AG08395 (cell line): ENCODE data around the gene ARMH4.
A peak's percentile ranks its signal among the peaks of the same experiment; 100 is the strongest.
"Not testable (repeated sequence)": the region's sequence is repeated elsewhere in the genome, so short reads cannot be mapped to it uniquely, and the experiment has no call there.

Source experiments
- DNase-seq: peaks from one replicate; pipeline ENCODE4 v3.0.0; 2012; ENCODE audit warnings: mixed read lengths, low spot score

Gene ARMH4

GRCh38 chr14:58143106-58143505 is 8.9 kb downstream of the ARMH4 start:
- no peak for DNase-seq

- DNase-seq, result no peak
These were observed 10.1 kb downstream of the ARMH4 start for GRCh38 chr14:58141893-58142292.

DNA sequence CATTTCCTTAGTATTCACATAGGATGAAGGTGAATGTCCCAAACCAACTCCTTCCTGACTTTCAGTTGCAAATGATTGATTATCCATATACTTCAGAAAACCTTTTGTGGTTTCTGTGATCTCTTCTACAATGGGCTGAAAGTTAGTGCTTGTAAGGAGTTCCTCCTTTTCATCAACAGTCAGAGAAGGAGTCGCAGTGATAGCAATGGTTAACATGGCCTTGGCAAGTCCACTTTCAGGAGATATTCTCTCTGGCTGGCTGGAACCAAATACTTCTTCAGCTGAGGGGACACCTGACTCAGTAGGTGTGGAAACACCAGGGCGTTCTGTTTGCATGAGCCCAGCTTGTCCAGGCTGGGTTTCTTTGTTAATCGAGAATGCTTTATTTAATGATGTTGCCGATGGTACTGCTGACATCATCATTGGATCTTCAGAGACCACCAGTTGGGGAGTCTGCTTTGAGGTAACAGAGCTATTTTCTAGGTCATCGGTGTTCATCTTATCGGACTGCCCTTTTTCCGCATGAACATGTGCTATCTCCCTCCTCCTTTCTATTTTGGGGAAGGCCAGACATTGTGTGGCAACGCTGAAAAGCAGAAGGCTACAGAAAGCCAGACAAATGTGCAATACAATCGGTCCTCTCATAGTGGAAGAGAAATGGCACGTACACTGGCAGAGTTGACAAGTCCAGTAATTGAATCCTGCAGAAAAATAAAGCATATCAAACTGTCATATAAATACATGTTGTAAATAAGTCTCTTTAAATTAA is 13.1 kb downstream of the ARMH4 start:
- DNase-seq, result no peak

DNA sequence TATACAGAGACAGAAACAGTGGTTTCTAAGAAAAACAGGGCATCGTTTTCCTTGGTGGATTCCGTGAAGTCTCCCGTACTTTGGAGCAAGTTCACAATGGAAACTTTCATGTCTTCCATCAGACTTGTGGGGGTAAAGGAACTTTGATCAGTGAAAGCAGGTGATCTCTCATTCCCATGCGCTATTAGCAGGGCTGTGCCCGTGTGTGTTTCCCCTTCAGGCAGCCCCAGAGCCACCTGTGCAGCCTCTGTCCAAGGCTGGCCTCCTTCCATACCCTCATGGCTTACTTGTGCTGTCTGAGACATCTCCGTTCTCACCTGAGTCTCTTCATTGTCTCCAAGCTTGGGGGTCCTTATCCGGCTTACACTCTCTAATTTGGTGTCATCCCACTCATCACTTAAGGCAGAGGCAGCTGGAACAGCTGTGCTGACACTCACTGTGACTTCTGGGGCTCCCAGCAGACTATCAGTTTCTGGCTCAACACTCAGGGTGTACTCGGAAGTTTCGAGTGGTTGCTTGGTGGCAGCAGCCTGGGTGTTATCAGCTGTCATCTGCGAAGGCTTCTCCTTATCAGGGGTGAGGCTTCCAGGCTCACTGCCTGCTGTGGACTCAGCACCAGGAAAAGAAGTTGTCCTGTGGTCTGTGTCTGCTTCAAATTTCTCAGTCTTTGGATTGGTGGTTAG is 13.8 kb downstream of the ARMH4 start:
- DNase-seq, result no peak

- DNase-seq, result peak; percentile 49
These were observed 18.3 kb downstream of the ARMH4 start for GRCh38 chr14:58133739-58134138.

DNA sequence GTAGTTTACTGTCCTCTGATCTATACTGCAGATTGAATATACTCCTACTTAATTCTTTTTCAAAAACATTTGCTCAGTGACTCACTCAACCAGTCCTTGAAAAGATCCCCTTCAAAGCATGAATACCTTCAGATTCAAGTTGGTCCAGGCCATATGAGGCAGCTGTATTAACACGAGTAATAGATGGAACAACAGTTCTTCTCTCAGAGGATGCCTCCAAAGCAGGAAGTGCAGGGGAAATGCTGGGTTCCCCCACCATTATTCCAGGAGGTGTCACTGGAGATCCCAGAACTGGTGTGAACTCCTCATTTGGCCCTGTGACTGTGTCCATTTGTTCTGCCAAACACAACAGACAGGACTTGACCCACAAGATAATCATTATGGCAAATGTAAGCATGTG is 20.6 kb downstream of the ARMH4 start:
- peak; percentile 14 for DNase-seq

DNA sequence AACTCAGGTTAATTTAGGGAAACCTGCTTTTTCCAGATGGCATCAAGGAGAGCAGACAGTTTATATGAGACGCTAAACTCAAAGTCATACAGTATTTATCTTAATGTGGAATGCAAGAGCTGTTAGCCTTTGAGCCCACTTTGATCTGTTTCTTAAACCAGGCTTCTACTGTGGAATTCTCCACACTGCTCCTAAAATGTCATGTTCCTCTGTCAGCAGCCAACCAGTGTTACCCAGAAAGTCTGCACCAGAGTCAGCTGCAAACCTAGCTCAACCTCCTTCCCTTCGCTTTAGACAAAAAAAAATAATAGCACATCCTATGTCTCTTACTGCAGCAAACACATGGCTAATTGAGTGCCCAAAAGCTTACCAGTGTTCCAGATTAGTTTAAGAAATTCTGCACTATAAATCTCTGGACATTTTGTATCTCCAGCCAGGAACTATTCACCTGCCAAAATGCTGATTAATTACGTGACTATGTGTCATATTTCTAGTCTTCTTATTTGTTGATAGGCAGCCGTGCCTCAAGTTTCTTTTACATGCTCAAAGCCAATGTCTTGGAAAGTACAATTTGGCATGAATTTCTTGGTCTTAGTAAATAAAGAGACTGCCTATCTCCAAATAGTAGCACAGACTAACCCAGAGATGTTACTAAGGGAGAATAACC is 21.8 kb downstream of the ARMH4 start:
- no peak for DNase-seq

- no peak for DNase-seq
These were observed 22.8 kb downstream of the ARMH4 start for GRCh38 chr14:58129208-58129607.

DNA sequence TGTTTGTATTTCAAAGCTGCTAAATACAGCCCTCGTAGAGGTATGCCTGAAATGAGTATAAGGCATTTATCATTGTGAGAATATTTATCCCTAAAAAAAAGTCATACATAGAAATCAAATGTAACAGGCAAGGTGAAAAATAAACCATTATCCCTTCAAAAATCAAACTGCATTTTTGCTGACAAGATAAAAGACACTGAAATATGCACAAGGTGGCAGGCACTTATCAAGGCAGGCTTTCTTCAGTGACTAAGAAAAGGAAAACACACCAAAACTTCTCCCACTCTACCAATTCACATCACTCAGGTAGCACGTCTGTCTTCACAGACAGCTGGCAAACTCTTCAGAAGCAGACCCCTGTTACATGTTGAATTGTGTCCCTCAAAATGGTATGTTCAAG is 23.6 kb downstream of the ARMH4 start:
- DNase-seq, result no peak

GRCh38 chr14:58122546-58122945 is 29.5 kb downstream of the ARMH4 start:
- DNase-seq, result not testable (repeated sequence)

DNA sequence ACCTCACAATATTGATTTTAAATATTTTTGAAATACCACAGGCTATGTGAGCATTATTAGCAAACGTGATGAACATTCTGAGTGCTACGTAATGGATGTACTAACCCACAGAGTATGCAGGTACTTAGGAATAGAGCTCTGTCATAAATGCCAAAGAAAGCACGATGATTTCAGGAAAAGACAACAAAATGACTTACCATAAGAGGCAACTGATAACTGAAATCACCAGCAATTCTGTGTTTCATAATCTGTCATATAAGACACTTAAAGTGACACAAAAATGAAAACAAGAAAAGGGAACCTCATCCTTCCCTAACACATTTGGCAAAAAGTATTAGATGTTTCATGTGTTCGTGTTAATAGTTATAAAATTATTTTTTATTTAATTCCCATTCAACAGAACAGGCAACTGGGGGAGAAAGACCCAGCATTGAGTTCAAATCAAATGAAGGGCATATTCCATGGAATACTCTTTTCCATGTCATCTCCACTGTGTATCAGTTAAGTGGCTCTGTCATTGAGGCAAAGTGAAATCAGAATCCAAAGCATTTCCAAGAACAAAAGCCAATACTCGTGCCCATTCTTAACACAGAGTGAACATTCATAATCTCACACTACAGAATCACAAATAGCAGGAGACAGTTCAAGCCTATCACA is 30.4 kb downstream of the ARMH4 start:
- no peak for DNase-seq

DNA sequence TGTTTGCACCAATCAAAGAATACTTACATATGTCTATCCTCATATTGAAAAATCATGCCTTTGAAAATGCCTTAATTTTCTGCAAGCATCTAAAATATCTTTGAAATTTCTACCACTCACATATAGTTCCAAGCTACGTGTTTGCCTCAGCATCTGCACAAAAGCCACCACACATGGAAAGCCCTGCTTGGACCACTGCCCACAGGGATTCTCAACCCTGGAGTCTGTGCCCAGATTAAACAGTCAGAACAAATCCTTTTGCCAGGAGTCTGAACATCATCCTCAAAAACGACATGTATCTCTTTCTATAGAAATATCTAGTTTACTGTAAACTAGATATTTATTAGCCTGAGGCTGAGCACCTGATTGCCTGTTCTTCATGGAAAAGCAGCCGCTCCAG is 32.6 kb downstream of the ARMH4 start:
- no peak for DNase-seq

DNA sequence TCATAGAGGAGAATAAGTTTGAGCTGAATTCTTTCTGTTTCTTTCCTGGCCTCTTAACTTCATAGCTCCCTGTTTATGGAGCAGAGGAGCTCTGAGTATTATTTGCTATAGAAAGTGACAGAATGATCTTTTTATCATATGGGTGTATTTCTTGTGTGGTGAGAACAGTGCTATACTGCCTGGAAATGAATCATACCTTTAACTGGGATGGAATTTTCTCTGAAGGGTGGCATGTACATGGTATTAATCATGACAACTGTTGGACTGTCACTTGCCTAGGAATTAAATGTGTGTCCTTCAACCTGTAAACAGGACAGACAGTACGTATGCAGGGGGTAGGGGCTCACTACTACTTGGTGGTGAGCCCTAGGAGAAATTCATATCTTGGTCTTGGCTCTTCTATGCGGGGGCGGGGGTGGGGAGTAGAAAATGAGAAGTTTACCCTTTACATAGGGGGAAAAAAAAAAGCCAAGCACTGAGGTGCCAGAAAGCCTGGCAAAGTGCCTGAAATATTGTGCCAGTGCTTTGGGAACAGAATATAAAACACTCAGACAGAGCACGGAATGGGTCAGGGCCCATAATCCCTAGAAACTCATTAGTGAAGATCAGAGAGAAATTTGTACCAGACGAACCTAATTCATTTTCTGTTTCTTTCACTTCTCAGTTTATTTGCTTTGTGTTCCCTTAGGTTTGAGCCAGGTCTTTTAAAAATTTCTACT is 33.8 kb downstream of the ARMH4 start:
- DNase-seq, result no peak

- no peak for DNase-seq
These were observed 42.3 kb downstream of the ARMH4 start for GRCh38 chr14:58109744-58110143.

DNA sequence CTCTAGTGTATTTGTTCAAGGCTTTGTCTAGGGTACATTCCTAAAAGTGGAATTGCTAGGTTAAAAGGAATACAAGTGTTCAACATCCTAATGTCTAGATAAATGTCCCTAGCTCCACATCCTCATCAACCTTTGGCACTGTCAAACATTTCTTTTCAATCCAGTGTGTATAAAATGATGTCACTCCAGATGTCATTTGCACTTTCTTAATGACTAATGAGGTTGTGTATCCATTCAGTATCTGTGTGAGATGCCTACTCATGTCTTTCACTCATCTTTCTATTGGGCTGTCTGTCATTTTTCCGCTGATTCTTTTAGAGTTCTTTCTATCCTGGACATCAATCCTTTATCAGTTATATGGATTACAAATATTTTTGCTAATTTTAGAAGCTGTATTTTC is 43.3 kb downstream of the ARMH4 start:
- no peak for DNase-seq

- DNase-seq, result peak; percentile 71
These were observed 44.0 kb downstream of the ARMH4 start for GRCh38 chr14:58107947-58108552.

DNA sequence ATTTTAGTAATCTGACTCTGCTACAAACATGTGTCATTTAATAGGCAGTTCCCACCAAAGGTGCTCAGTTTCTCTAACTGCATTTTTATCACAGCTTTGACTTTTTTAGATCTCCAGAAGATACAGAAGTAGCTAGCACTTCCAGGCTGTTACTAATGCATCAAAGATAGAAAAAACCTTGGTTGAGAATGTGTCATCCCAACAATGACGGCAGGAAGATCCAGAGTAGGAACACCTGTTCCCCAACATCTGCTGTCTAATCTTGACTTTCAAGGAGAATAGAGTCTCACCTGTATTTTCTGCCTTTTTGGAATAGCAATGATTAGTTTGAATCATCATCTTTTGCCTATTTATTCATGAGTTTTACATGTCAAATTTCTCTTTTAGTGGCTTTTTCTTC is 45.0 kb downstream of the ARMH4 start:
- no peak for DNase-seq

- no peak for DNase-seq
These were observed 45.6 kb downstream of the ARMH4 start for GRCh38 chr14:58106446-58106845.

DNA sequence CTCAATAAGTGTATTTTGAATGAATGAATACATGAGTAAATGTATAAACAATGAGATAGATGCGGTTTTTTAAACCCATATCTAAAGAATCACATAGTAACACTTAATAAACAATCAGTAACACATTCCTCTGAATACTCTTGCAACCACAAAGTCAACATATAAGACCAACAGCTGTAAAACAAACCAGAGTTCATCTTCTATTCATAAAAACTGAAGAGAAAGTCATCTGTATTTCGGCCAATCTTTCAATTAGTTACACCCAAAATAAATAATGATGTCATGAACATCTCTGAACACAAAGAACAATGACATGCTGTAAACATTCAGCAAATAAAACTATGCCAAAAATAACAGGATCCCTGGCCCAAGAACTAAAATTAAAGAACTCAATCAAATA is 47.2 kb downstream of the ARMH4 start:
- peak; percentile 31 for DNase-seq

- peak; percentile 54 for DNase-seq
These were observed 51.2 kb downstream of the ARMH4 start for GRCh38 chr14:58100735-58101368.

- DNase-seq, result no peak
These were observed 52.3 kb downstream of the ARMH4 start for GRCh38 chr14:58099682-58100081.
